GM13976 (cell line): ENCODE measurements around the gene FOXC2.

Source experiments
- DNase-seq: peaks from one replicate; pipeline ENCODE4 v3.0.0; 2012; ENCODE audit warnings: low spot score
- CTCF ChIP-seq: IDR thresholded peaks from 2 replicates; pipeline ENCODE4 v1.5.1; 2012; ENCODE audit warnings: borderline replicate concordance, mild to moderate bottlenecking; ENCODE audit not compliant: insufficient read depth; ENCODE audit errors: extremely low read depth, missing control alignments, control extremely low read depth
- in situ Hi-C: fragments of 300-500 bp; cut with MboI; formaldehyde crosslinking; loops from one replicate; pipeline ENCODE4 v1.12.0; 2022; ENCODE audit warnings: low sequenced_read_pairs, mixed read lengths, inconsistent platforms; ENCODE audit not compliant: unreplicated experiment

FOXC2 gene

GRCh38 chr16:86527366-86527765, 39.3 kb upstream of the FOXC2 start:
- TF ChIP-seq CTCF, result no peak
- in situ Hi-C loops, result no loop called here
- no peak for DNase-seq

GRCh38 chr16:86528061-86528929, 38.3 kb upstream of the FOXC2 start:
- no peak for DNase-seq

GRCh38 chr16:86529160-86529559, 37.5 kb upstream of the FOXC2 start:
- DNase-seq, result no peak
- TF ChIP-seq CTCF, result no peak
- in situ Hi-C loops, result no loop called here

More at GRCh38 chr16:86528061-86528929, 38.3 kb upstream of the FOXC2 start:
- TF ChIP-seq CTCF, result no peak
- in situ Hi-C loops, result no loop called here

GRCh38 chr16:86530251-86531190, 36.1 kb upstream of the FOXC2 start:
- in situ Hi-C loops, result no loop called here

GRCh38 chr16:86531191-86531545, 35.5 kb upstream of the FOXC2 start:
- TF ChIP-seq CTCF, result no peak
- DNase-seq, result no peak
- in situ Hi-C loops, result no loop called here

More at GRCh38 chr16:86530251-86531190, 36.1 kb upstream of the FOXC2 start:
- DNase-seq, result no peak
- no peak for TF ChIP-seq CTCF
